Measurements from ENCODE around the gene PLCD3. TPM values are rescaled to one million over a fixed set of nuclear protein-coding genes. Genes with fewer than 3 reads are reported as not detected.

Gene PLCD3
- polyA plus RNA-seq, 1 donor (not counting 4 experiments of a cell fraction or from before 2014, with no cell fraction given) = 53.3 TPM

- Histone ChIP-seq H4K20me1 (ENCODE audit: control insufficient read depth, extremely low read depth, insufficient read depth, low read length) (no peaks in the 10 kb centered on the region), H3K9me3 (ENCODE audit: control insufficient read depth, low read depth, low read length) (peaks cover 4% of the 10 kb centered on the region), H3K4me1 (ENCODE audit: control insufficient read depth, extremely low read depth, insufficient read depth, low read length) (peaks cover 31% of the 10 kb centered on the region), H3K4me2 (ENCODE audit: control insufficient read depth, extremely low read depth, insufficient read depth, low read depth, low read length) (peak overlapping the region; percentile 47), H3K9me1 (ENCODE audit: control insufficient read depth, extremely low read depth, insufficient read depth, low read length) (no peaks in the 10 kb centered on the region), H3K36me3 (ENCODE audit: control insufficient read depth in 2 of 2, extremely low read depth in 1 of 2, insufficient read depth in 2 of 2, low read length in 2 of 2) (peaks cover 45 to 48% of the 10 kb centered on the region in 2 experiments), H2AFZ (ENCODE audit: control insufficient read depth, low read length) (no peak overlapping the region), H3K27me3 (ENCODE audit: control insufficient read depth, extremely low read depth, insufficient read depth, low read length) (no peaks in the 10 kb centered on the region), H3K9ac (ENCODE audit: control insufficient read depth, extremely low read depth, insufficient read depth, low read length) (peak overlapping the region; percentile 53), H3K4me3 (ENCODE audit: control insufficient read depth in 2 of 3, extremely low read depth in 1 of 3, insufficient read depth in 2 of 3, low read depth in 1 of 3, low read length in 3 of 3) (no peak overlapping the region), H3K27ac (ENCODE audit: control insufficient read depth, insufficient read depth, low read length) (peak overlapping the region; percentile 75), H3K79me2 (ENCODE audit: control insufficient read depth, insufficient read depth, low read length) (peaks cover 4% of the 10 kb centered on the region)
- no peak for DNase-seq (ENCODE audit: low read depth, low spot score)
- dilution Hi-C loops (cut with MboI; ENCODE audit: extremely low pct_ligation_motif_present, low sequenced_read_pairs) = no loop called here
- FAIRE-seq = no peak
- no peak for TF ChIP-seq EZH2 (IDR thresholded peaks at IDR 0.05; ENCODE audit: low read length)
- TF ChIP-seq, protein P1, sequence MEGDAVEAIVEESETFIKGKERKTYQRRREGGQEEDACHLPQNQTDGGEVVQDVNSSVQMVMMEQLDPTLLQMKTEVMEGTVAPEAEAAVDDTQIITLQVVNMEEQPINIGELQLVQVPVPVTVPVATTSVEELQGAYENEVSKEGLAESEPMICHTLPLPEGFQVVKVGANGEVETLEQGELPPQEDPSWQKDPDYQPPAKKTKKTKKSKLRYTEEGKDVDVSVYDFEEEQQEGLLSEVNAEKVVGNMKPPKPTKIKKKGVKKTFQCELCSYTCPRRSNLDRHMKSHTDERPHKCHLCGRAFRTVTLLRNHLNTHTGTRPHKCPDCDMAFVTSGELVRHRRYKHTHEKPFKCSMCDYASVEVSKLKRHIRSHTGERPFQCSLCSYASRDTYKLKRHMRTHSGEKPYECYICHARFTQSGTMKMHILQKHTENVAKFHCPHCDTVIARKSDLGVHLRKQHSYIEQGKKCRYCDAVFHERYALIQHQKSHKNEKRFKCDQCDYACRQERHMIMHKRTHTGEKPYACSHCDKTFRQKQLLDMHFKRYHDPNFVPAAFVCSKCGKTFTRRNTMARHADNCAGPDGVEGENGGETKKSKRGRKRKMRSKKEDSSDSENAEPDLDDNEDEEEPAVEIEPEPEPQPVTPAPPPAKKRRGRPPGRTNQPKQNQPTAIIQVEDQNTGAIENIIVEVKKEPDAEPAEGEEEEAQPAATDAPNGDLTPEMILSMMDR (optimal IDR thresholded peaks at IDR 0.05 in 1 of 3, IDR thresholded peaks at IDR 0.05 in 1 of 3, conservative IDR thresholded peaks at IDR 0.05 in 1 of 3; ENCODE audit: extremely low read depth in 1 of 3, insufficient read depth in 2 of 3, low read length in 3 of 3) = no peak
These were observed 38.7 kb downstream of the PLCD3 start for GRCh38 chr17:45093444-45094110.

DNA sequence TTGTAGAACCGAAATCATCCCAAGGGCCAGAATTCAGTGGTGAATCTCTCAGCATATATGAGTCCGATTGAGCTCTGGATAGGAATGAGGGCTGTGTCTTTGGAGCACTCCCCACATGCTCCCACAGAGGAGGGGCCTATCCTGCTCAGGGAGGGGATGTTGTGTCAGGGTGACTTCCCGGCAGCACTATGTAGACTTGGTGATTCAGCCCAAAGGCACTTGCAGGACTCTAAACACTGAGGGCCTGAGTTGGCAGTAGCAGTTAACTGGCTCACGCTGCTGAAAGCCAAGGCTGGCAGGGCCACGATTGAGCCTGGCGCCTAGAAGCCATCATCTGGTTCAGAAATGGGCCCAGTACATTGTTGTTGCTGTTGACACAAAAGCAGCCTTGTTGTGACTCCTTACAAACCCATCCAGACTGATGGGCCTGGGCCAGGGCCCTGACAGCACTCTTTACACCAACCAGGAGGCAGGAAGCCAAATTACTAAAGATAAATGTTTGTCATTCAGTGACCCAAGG lies 39.3 kb downstream of the PLCD3 start:
- H4K20me1 ChIP-seq (ENCODE audit: control insufficient read depth, extremely low read depth, insufficient read depth, low read length) = no peaks in the 10 kb centered on the region
- DNase-seq (ENCODE audit: low read depth, low spot score) (peak; percentile 84), FAIRE-seq (peak; percentile 100)
- peaks cover 25% of the 10 kb centered on the region for H3K4me1 ChIP-seq (ENCODE audit: control insufficient read depth, extremely low read depth, insufficient read depth, low read length)
- no peak overlapping the region for H2AFZ ChIP-seq (ENCODE audit: control insufficient read depth, low read length)
- H3K4me2 ChIP-seq (ENCODE audit: control insufficient read depth, extremely low read depth, insufficient read depth, low read depth, low read length) = peak overlapping the region; percentile 47
- H3K27ac ChIP-seq (ENCODE audit: control insufficient read depth, insufficient read depth, low read length) = peak overlapping the region; percentile 75
- peaks cover 45 to 46% of the 10 kb centered on the region in 2 experiments for H3K36me3 ChIP-seq (ENCODE audit: control insufficient read depth in 2 of 2, extremely low read depth in 1 of 2, insufficient read depth in 2 of 2, low read length in 2 of 2)
- H3K9me3 ChIP-seq (ENCODE audit: control insufficient read depth, low read depth, low read length) = peaks cover 4% of the 10 kb centered on the region
- H3K4me3 ChIP-seq (ENCODE audit: control insufficient read depth in 2 of 3, extremely low read depth in 1 of 3, insufficient read depth in 2 of 3, low read depth in 1 of 3, low read length in 3 of 3) = no peak overlapping the region
- dilution Hi-C loops (cut with MboI; ENCODE audit: extremely low pct_ligation_motif_present, low sequenced_read_pairs) = no loop called here
- H3K9ac ChIP-seq (ENCODE audit: control insufficient read depth, extremely low read depth, insufficient read depth, low read length) = peak overlapping the region; percentile 53
- TF ChIP-seq, protein P1 (optimal IDR thresholded peaks at IDR 0.05 in 1 of 3, IDR thresholded peaks at IDR 0.05 in 1 of 3, conservative IDR thresholded peaks at IDR 0.05 in 1 of 3; ENCODE audit: extremely low read depth in 1 of 3, insufficient read depth in 2 of 3, low read length in 3 of 3) = no peak
- TF ChIP-seq EZH2 (IDR thresholded peaks at IDR 0.05; ENCODE audit: low read length) = no peak
- H3K79me2 ChIP-seq (ENCODE audit: control insufficient read depth, insufficient read depth, low read length) = peaks cover 4% of the 10 kb centered on the region
- H3K27me3 ChIP-seq (ENCODE audit: control insufficient read depth, extremely low read depth, insufficient read depth, low read length) = no peaks in the 10 kb centered on the region
- H3K9me1 ChIP-seq (ENCODE audit: control insufficient read depth, extremely low read depth, insufficient read depth, low read length) = no peaks in the 10 kb centered on the region
